ENCODE results near the gene TAF4.

TAF4 gene

DNA sequence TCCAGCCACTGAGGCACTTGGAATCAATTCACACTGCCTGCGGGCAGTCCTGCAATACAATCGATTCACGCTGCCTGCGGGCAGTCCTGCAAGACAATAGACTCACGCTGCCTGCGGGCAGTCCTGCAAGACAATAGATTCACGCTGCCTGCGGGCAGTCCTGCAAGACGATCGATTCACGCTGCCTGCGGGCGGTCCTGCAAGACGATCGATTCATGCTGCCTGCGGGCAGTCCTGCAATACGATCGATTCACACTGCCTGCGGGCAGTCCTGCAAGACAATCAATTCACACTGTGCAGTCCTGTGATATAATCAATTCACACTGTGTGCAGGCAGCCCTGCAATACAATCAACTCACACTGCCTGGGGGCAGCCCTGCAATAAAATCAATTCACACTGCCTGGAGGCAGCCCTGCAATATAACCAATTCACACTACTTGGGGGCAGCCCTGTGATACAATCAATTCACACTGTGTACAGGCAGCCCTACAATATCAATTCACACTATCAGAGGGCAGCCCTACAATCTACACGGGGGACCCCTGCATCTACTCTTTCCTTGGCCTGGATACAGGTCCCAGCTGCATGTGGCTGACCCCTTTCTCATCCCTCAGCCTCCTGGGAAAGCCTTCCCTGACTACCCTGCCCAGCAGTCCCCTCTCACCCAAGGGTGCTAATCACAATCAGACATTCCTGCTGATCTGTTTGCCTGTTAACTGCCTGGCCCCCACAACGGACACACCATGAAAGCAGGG lies 10.4 kb downstream of the TAF4 start:
- DNase-seq (ENCODE audit: low read depth), result no peak
- TF ChIP-seq, protein P1, sequence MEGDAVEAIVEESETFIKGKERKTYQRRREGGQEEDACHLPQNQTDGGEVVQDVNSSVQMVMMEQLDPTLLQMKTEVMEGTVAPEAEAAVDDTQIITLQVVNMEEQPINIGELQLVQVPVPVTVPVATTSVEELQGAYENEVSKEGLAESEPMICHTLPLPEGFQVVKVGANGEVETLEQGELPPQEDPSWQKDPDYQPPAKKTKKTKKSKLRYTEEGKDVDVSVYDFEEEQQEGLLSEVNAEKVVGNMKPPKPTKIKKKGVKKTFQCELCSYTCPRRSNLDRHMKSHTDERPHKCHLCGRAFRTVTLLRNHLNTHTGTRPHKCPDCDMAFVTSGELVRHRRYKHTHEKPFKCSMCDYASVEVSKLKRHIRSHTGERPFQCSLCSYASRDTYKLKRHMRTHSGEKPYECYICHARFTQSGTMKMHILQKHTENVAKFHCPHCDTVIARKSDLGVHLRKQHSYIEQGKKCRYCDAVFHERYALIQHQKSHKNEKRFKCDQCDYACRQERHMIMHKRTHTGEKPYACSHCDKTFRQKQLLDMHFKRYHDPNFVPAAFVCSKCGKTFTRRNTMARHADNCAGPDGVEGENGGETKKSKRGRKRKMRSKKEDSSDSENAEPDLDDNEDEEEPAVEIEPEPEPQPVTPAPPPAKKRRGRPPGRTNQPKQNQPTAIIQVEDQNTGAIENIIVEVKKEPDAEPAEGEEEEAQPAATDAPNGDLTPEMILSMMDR (conservative IDR thresholded peaks at IDR 0.05; ENCODE audit: low read depth, low read length), result no peak
- no peak overlapping the region for H3K4me3 ChIP-seq (ENCODE audit: low read length)

DNA sequence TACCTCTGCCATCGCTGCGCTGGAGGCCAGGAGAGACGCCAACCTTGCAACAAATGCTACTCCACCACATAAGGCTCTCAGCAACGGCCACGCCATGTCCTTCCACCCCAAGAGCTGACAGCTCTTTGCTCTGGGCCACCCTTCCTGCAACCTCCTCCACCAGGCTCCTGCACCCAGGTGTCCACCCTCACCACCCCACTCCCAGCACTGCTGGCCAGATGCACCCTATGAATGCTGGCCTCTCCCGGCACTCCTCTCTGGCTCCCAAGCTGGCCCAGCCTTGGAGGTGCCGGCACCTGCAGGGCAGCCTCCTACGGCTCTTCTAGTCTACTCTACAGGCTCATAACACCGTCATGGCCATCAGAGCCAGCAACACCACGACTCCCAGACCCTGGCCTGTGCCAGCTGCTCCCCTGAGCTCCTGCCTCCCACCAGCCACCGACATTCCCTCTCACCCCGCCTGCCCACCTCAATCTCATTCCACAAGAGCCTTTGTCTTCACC lies 11.2 kb downstream of the TAF4 start:
- TF ChIP-seq, protein P1 (conservative IDR thresholded peaks at IDR 0.05; ENCODE audit: low read depth, low read length), result no peak
- no peak overlapping the region for H3K4me3 ChIP-seq (ENCODE audit: low read length)
- no peak for DNase-seq (ENCODE audit: low read depth)

DNA sequence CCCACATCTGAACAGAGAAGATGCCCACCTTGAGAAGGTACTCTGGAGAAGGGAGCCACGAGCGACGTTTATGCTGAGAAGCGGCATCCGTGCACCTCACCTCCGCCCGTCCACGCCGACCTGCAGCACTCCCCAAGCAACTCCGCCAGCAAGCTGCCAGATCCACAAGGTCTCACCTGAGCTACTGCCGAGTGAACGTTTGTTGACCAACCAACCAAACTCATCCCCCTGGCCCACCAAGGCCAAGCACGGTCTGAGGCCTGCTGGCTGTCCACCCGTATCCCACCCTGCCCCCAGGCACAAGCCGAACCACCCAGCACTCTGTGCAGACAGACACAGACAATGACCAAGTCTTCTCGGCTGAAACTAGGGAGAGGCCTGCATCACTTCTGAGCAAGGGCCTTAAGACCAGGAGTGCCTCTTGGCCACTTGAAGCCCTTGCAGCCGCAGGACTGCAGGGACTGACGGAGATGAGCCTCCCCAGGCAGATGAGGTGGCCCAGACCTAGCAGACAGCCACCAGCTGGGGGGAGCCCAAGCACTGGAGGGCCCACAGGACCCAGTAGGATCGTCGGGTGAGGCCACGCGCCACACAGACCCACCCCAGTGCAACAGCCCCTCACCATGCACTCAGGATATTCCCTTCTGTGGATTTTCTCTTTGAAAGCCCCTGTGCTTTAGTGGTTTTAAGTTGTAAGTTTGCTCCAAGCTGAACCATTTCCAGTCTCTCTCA lies 12.1 kb downstream of the TAF4 start:
- TF ChIP-seq, protein P1 (conservative IDR thresholded peaks at IDR 0.05; ENCODE audit: low read depth, low read length), result no peak
- no peak overlapping the region for H3K4me3 ChIP-seq (ENCODE audit: low read length)
- DNase-seq (ENCODE audit: low read depth), result no peak

DNA sequence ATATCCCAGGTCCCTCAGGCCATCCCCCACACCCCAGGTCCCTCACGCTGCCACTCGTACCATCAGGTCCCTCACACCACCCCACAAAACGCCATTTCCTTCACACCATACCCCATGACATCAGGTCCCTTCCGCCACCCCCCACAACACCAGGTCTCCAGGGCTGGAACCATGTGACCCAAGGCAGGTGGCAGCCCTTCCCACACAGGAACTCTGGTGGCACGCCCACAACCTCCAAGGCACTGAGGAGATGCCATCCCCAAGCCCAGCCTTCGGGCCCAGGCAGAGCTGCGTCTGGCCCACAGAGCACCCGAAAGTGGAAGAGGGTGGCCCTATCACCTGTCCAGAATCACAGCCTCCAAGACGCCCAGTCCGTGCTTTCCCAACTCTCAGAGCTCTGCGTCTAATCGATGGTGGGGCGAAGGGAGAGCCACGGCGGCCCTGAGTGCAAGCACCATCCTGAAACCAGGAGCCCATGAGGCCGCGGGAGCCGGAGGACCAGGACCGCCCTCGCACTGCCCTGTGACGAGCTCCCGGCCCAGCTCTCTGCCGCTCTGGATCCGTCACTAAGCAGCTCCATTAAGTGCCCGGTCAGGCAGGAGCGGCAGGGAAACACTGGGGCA lies 12.7 kb downstream of the TAF4 start:
- TF ChIP-seq, protein P1 (conservative IDR thresholded peaks at IDR 0.05; ENCODE audit: low read depth, low read length), result no peak
- DNase-seq (ENCODE audit: low read depth), result no peak
- H3K4me3 ChIP-seq (ENCODE audit: low read length), result no peak overlapping the region

DNA sequence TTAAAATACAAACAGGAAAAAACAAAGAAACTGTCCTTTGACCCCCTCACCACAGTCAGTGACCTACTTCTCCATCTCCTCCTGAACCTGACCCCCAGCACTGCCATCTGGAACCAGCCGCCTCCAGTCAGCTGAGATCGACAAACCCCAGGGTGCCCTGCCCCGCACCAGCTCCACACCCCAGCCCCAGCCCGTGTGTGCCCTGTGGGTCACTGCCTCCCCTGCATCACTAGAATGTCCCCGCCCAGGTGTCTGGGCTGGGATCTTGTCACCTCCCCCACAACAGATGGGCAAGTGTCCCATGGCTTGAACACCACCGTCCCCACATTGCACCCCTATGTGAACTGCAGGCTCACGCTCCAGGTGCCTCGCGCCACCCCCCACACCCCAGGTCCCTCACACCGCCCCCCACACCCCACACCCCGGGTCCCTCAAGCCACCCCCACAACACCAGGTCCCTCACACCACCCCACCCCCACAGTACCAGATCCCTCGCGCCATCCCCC lies 13.3 kb downstream of the TAF4 start:
- TF ChIP-seq, protein P1 (conservative IDR thresholded peaks at IDR 0.05; ENCODE audit: low read depth, low read length), result no peak
- no peak overlapping the region for H3K4me3 ChIP-seq (ENCODE audit: low read length)
- DNase-seq (ENCODE audit: low read depth), result no peak

DNA sequence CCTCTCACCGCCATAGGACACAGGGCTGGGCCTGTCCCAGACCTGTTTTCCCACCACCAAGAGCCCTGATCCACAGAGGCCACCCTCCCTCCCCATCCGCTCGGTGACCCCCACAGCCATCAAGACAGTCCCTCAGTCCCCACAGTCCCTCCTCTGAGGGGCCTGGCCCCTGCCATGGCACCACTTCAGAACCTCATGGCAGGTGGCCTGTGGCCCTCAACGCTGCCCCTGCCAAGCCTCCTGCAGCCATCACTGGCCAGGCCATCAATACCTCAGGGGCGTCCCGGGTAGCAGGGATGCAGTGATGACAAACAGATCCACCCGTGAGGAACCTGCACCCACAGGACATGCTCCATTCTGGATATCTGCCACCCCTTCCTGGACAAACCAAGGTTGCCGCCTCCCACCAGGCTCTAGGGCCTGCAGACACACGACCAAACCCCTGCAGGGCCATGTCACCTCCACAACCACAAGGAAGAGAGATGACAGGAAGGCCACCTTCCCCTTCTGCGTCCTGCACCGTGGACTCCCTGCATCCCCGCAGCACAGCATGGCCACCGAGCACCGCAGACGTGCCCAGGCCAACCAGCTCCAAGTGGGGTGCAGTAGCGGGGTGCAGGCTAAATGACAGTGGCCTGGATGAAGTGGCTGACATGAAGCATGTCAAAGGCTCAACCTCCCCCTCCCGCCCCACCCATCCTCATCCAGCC lies 14.0 kb downstream of the TAF4 start:
- DNase-seq (ENCODE audit: low read depth), result no peak
- TF ChIP-seq, protein P1 (conservative IDR thresholded peaks at IDR 0.05; ENCODE audit: low read depth, low read length), result no peak

More for the DNA sequence above, 14.0 kb downstream of the TAF4 start:
- H3K4me3 ChIP-seq (ENCODE audit: low read length), result no peak overlapping the region

All from retinal pigment epithelial cell (primary cell).